ENCODE measurements around the gene CDKL2.

Gene CDKL2

GRCh38 chr4:75662626-75663025 is 32.3 kb upstream of the CDKL2 start:
- TF ChIP-seq MYC (IDR thresholded peaks at IDR 0.05; ENCODE audit: low read depth, low read length) (no peak), POLR2A (IDR thresholded peaks at IDR 0.05; ENCODE audit: extremely low read depth, insufficient read length) (no peak), CTCF (IDR thresholded peaks at IDR 0.05; ENCODE audit: low read depth, low read length) (no peak)
- TF ChIP-seq, protein P1, sequence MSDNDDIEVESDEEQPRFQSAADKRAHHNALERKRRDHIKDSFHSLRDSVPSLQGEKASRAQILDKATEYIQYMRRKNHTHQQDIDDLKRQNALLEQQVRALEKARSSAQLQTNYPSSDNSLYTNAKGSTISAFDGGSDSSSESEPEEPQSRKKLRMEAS (IDR thresholded peaks at IDR 0.05; ENCODE audit: low read depth, low read length): no peak
- no peak for DNase-seq (ENCODE audit: low read depth)
- H3K4me3 ChIP-seq (ENCODE audit: low read depth, low read length): no peak overlapping the region

DNA sequence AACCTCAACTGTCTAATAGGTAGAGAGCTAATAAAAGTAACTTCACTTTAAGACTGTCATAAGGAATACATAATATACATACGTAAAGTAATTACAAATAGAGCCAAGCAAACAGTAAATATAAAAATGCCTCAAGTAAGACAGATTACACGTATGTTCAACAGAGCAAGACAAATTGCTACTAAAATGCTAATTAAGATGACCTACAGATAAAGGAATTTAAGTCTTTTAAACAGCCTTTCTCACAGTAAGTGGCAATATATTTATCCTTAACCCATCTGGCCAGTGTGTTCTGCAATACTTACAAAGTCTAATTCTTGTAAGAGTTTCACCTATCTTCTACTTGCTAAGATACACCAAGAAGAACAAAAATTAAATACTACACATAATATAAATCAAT is 30.2 kb upstream of the CDKL2 start:
- no peak overlapping the region for H3K4me3 ChIP-seq (ENCODE audit: low read depth, low read length)
- TF ChIP-seq POLR2A (IDR thresholded peaks at IDR 0.05; ENCODE audit: extremely low read depth, insufficient read length) (no peak), MYC (IDR thresholded peaks at IDR 0.05; ENCODE audit: low read depth, low read length) (no peak), CTCF (IDR thresholded peaks at IDR 0.05; ENCODE audit: low read depth, low read length) (no peak)
- TF ChIP-seq, protein P1 (IDR thresholded peaks at IDR 0.05; ENCODE audit: low read depth, low read length): no peak
- no peak for DNase-seq (ENCODE audit: low read depth)

GRCh38 chr4:75659512-75660031 is 29.2 kb upstream of the CDKL2 start:
- TF ChIP-seq, protein P1 (IDR thresholded peaks at IDR 0.05; ENCODE audit: low read depth, low read length): no peak
- TF ChIP-seq POLR2A (IDR thresholded peaks at IDR 0.05; ENCODE audit: extremely low read depth, insufficient read length) (no peak), CTCF (IDR thresholded peaks at IDR 0.05; ENCODE audit: low read depth, low read length) (no peak), MYC (IDR thresholded peaks at IDR 0.05; ENCODE audit: low read depth, low read length) (no peak)
- no peak for DNase-seq (ENCODE audit: low read depth)
- no peak overlapping the region for H3K4me3 ChIP-seq (ENCODE audit: low read depth, low read length)

- H3K4me3 ChIP-seq (ENCODE audit: low read depth, low read length): no peak overlapping the region
- TF ChIP-seq, protein P1 (IDR thresholded peaks at IDR 0.05; ENCODE audit: low read depth, low read length): no peak
- no peak for TF ChIP-seq CTCF (IDR thresholded peaks at IDR 0.05; ENCODE audit: low read depth, low read length)
- TF ChIP-seq POLR2A (IDR thresholded peaks at IDR 0.05; ENCODE audit: extremely low read depth, insufficient read length): no peak
- TF ChIP-seq MYC (IDR thresholded peaks at IDR 0.05; ENCODE audit: low read depth, low read length): no peak
- DNase-seq (ENCODE audit: low read depth): no peak
These were observed 28.5 kb upstream of the CDKL2 start for GRCh38 chr4:75658876-75659275.

DNA sequence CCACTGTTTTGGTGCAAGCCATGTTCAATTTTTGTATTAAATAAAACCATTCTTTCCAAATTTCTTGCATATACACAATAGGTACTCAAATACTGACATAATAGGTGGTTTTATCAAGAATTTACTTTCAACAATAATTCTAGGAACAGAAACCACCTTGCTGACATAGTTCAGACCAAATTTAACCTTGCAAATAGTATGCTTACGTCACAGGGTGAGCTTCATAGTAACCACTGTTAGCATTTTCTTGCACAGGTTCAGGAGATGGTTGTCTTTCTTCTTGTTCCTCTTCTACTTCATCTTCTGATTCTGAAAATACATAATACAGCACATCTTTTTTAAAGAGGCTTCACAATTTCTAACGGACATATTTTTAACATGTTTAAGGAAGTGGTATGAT is 25.2 kb upstream of the CDKL2 start:
- DNase-seq (ENCODE audit: low read depth): no peak
- H3K4me3 ChIP-seq (ENCODE audit: low read depth, low read length): no peak overlapping the region
- TF ChIP-seq CTCF (IDR thresholded peaks at IDR 0.05; ENCODE audit: low read depth, low read length): no peak
- no peak for TF ChIP-seq MYC (IDR thresholded peaks at IDR 0.05; ENCODE audit: low read depth, low read length)
- TF ChIP-seq, protein P1 (IDR thresholded peaks at IDR 0.05; ENCODE audit: low read depth, low read length): no peak

DNA sequence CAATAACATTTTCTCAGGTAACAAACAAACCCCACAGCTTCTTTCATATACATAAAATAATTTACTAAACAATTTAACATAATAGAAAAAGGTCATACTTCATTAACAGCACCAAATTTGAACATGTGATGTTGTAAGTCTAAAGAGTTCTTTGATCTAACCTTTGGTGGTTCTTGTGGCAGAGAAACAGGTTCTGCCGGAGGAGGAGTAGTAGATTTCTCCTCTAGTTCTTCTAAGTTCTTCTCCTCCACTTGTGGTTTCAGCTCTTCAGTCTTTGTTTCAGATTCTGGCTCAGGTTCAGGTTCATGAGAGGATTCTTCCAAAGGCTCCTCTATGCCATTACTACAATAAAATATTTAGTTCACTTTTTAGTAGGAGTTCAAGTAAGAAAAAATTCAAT is 24.6 kb upstream of the CDKL2 start:
- DNase-seq (ENCODE audit: low read depth): no peak
- TF ChIP-seq CTCF (IDR thresholded peaks at IDR 0.05; ENCODE audit: low read depth, low read length): no peak
- TF ChIP-seq, protein P1 (IDR thresholded peaks at IDR 0.05; ENCODE audit: low read depth, low read length): no peak
- TF ChIP-seq MYC (IDR thresholded peaks at IDR 0.05; ENCODE audit: low read depth, low read length): no peak
- TF ChIP-seq POLR2A (IDR thresholded peaks at IDR 0.05; ENCODE audit: extremely low read depth, insufficient read length): no peak
- no peak overlapping the region for H3K4me3 ChIP-seq (ENCODE audit: low read depth, low read length)

Data from NB4 (cell line).